PC-9 (cell line): ENCODE results near the gene ITCH. TPM values are rescaled to one million over a fixed set of nuclear protein-coding genes. Genes with fewer than 3 reads are reported as not detected.

Experiments used
- BruUV-seq: library from RNA; stranded (reverse); fragments of 400-500 nt; replicated peaks from 2 replicates; lab custom pipeline; 2021; lab: Mats Ljungman, UMichigan
- CTCF ChIA-PET: fragments of 300-600 bp; sonication (Branson Sonifier 250); formaldehyde crosslinking; loops from one replicate; lab custom pipeline; 2022; ENCODE audit warnings: antibody characterized with exemption; lab: Charles Lee
- POLR2A ChIA-PET: fragments of 300-600 bp; sonication (Branson Sonifier 250); formaldehyde crosslinking; loops from one replicate; lab custom pipeline; 2022; ENCODE audit warnings: antibody characterized with exemption; ENCODE audit not compliant: unreplicated experiment; lab: Charles Lee
- DNase-seq, 2 experiments: peaks; one replicate each; pipeline versions ENCODE4 v3.0.0 to v3.0.0-alpha.2; 2015 to 2022; ENCODE audit warnings: mixed read lengths in 1 of 2
- H2AFZ ChIP-seq: fragments of 200-600 bp; sonication (generic); 2 replicates; pipeline ENCODE4 v1.8.1; 2017; ENCODE audit warnings: antibody characterized with exemption
- H3F3A ChIP-seq: fragments of 200-600 bp; sonication (generic); 2 replicates; pipeline ENCODE4 v1.8.1; 2017; ENCODE audit warnings: antibody characterized with exemption, mild to moderate bottlenecking, low read depth; ENCODE audit not compliant: insufficient read depth
- H3K27ac ChIP-seq: fragments of 200-600 bp; sonication (generic); 2 replicates; pipeline ENCODE4 v1.6.1; 2016; ENCODE audit warnings: mixed run types
- H3K27me3 ChIP-seq: fragments of 200-600 bp; sonication (generic); 2 replicates; pipeline ENCODE4 v1.6.1; 2016; ENCODE audit warnings: low read depth, mixed run types; ENCODE audit not compliant: insufficient read depth
- H3K36me3 ChIP-seq: fragments of 200-600 bp; sonication (generic); 2 replicates; pipeline ENCODE4 v1.6.1; 2016; ENCODE audit warnings: low read depth, mixed run types
- H3K4me1 ChIP-seq: fragments of 200-600 bp; sonication (generic); replicated peaks from 2 replicates; pipeline ENCODE4 v1.6.1; 2016; ENCODE audit warnings: mixed run types; ENCODE audit not compliant: insufficient read depth
- H3K4me2 ChIP-seq: fragments of 200-600 bp; sonication (generic); 2 replicates; pipeline ENCODE4 v1.6.1; 2017; ENCODE audit warnings: mixed run types
- H3K4me3 ChIP-seq: fragments of 200-600 bp; sonication (generic); 2 replicates; pipeline ENCODE4 v1.6.1; 2016; ENCODE audit warnings: mixed run types
- H3K79me2 ChIP-seq: fragments of 200-600 bp; sonication (generic); 2 replicates; pipeline ENCODE4 v1.6.1; 2017; ENCODE audit warnings: low read depth, mixed run types
- H3K9me2 ChIP-seq: fragments of 200-600 bp; sonication (generic); 2 replicates; pipeline ENCODE4 v1.8.1; 2017; ENCODE audit warnings: mild to moderate bottlenecking; ENCODE audit not compliant: insufficient read depth
- H3K9me3 ChIP-seq: fragments of 200-600 bp; sonication (generic); 2 replicates; pipeline ENCODE4 v1.8.1; 2016; ENCODE audit warnings: low read depth; ENCODE audit not compliant: insufficient read depth
- H4K20me1 ChIP-seq: fragments of 200-600 bp; sonication (generic); 2 replicates; pipeline ENCODE4 v1.8.1; 2017; ENCODE audit not compliant: insufficient read depth
- CTCF ChIP-seq: fragments of 200-600 bp; sonication (generic); conservative IDR thresholded peaks from 2 replicates; pipeline ENCODE4 v1.6.1; 2017; ENCODE audit warnings: mixed run types, antibody characterized with exemption, mild to moderate bottlenecking, moderate library complexity
- EZH2 ChIP-seq: fragments of 200-600 bp; sonication (generic); IDR thresholded peaks from 2 replicates; pipeline ENCODE4 v1.8.0; 2017; ENCODE audit warnings: antibody characterized with exemption, low read depth
- intact Hi-C: fragments of 100-400 bp; cut with micrococcal nuclease; formaldehyde crosslinking; loops from one replicate; pipeline ENCODE4 v1.10.0; 2022; ENCODE audit not compliant: unreplicated experiment
- total RNA-seq: library from RNA; stranded (reverse); gene quantifications from 2 replicates; pipeline ENCODE4 v1.2.3, GENCODE V29; 2021

The ITCH gene
- total RNA-seq, 1 experiment from 2014 or later: 144 TPM

- no peaks in the 10 kb centered on the region for H3K4me1 ChIP-seq
- no peak for DNase-seq
- no peak overlapping the region for H2AFZ ChIP-seq
- ChIA-PET POLR2A (no interaction called here), CTCF (no interaction called here)
- no peaks in the 10 kb centered on the region for H4K20me1 ChIP-seq
- no peak overlapping the region for H3K4me3 ChIP-seq
- peaks cover 4% of the 10 kb centered on the region; the same call in 1 of the 2 replicates for H3F3A ChIP-seq
- H3K9me2 ChIP-seq: no peaks in the 10 kb centered on the region
- TF ChIP-seq CTCF (no peak), EZH2 (no peak)
- no TSS peak for BruUV-seq
- H3K4me2 ChIP-seq: no peak overlapping the region
- no peak overlapping the region for H3K27ac ChIP-seq
- H3K36me3 ChIP-seq: peaks cover 18% of the 10 kb centered on the region
- no peaks in the 10 kb centered on the region for H3K27me3 ChIP-seq
- no peaks in the 10 kb centered on the region for H3K79me2 ChIP-seq
- no peaks in the 10 kb centered on the region for H3K9me3 ChIP-seq
- intact Hi-C loops: no loop called here
Observed at GRCh38 chr20:34537651-34538050, 174.6 kb downstream of the ITCH start.

DNA sequence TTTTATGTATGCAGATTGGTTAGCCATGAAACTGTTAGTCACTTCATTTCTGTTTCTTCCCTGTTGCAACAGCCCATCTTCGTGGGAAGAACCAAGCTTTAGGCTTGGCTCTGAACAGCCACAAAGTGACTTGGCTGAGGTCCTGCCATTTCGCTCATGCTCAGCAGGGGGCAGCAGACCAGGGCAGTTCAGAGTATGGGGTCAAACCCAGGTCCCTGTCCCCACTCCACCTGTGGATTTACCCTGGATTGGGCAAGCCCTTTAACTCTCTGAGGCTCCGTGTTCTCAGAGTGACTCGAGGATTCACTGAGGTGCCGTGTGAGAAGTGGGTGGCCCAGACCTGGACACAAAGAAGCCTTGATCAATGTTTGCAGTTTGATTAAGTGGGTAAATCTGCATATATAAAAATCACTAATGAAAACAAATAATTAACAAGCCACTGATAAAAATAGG is 175.6 kb downstream of the ITCH start:
- POLR2A ChIA-PET: no interaction called here
- intact Hi-C loops: no loop called here
- H3K4me1 ChIP-seq: no peaks in the 10 kb centered on the region

GRCh38 chr20:34539756-34540155 is 176.7 kb downstream of the ITCH start:
- H3K27me3 ChIP-seq: no peaks in the 10 kb centered on the region
- ChIA-PET POLR2A (interaction anchor here (0.6 kb wide), 1 partner anchor 933 kb away, joined by 4 read pairs; no protein-coding TSS in a partner anchor), CTCF (no interaction called here)
- BruUV-seq: no TSS peak
- H3K4me1 ChIP-seq: no peaks in the 10 kb centered on the region
- no peaks in the 10 kb centered on the region for H3K9me2 ChIP-seq
- no peak for TF ChIP-seq CTCF
- TF ChIP-seq EZH2: no peak
- peaks cover 4% of the 10 kb centered on the region; the same call in 1 of the 2 replicates for H3F3A ChIP-seq
- H3K79me2 ChIP-seq: no peaks in the 10 kb centered on the region
- H4K20me1 ChIP-seq: no peaks in the 10 kb centered on the region
- no peak for DNase-seq
- H3K36me3 ChIP-seq: peaks cover 14% of the 10 kb centered on the region; the same call in 1 of the 2 replicates
- no peak overlapping the region for H2AFZ ChIP-seq
- intact Hi-C loops: no loop called here
- H3K27ac ChIP-seq: no peak overlapping the region
- H3K4me3 ChIP-seq: no peak overlapping the region
- no peaks in the 10 kb centered on the region for H3K9me3 ChIP-seq
- no peak overlapping the region for H3K4me2 ChIP-seq

More for the DNA sequence above, 175.6 kb downstream of the ITCH start:
- TF ChIP-seq EZH2 (no peak), CTCF (peak; percentile 86)
- Histone ChIP-seq H3K4me2 (no peak overlapping the region), H3K4me3 (no peak overlapping the region), H3K9me2 (no peaks in the 10 kb centered on the region), H3F3A (peaks cover 4% of the 10 kb centered on the region; the same call in 1 of the 2 replicates), H3K79me2 (no peaks in the 10 kb centered on the region), H4K20me1 (no peaks in the 10 kb centered on the region), H3K27ac (peak overlapping the region; percentile 37; the same call in 1 of the 2 replicates), H2AFZ (no peak overlapping the region), H3K9me3 (no peaks in the 10 kb centered on the region), H3K36me3 (peaks cover 18% of the 10 kb centered on the region), H3K27me3 (no peaks in the 10 kb centered on the region)
- BruUV-seq: no TSS peak
- CTCF ChIA-PET: interaction anchor here (0.6 kb wide), 1 partner anchor 281 kb away, joined by 3 read pairs; no protein-coding TSS in a partner anchor
- DNase-seq: peak in 1 of 2 experiments; percentile 41
